H1 (cell line): ENCODE data around the gene TOR4A. TPM values are rescaled to one million over a fixed set of nuclear protein-coding genes. Genes with fewer than 3 reads are reported as not detected.

ENCODE experiments used
- CTCF ChIA-PET: fragments of 300-600 bp; sonication (Branson Sonifier 250); formaldehyde crosslinking; loops from one replicate; lab custom pipeline; 2021; ENCODE audit not compliant: partially characterized antibody; lab: Charles Lee
- POLR2A ChIA-PET: fragments of 300-600 bp; sonication (Branson Sonifier 250); formaldehyde crosslinking; loops from one replicate; lab custom pipeline; 2021; ENCODE audit warnings: inconsistent platforms; ENCODE audit not compliant: partially characterized antibody; lab: Charles Lee
- DNase-seq, 2 experiments: peaks; one replicate each; pipeline versions ENCODE4 v3.0.0 to v3.0.0-alpha.2; 2010 to 2022; ENCODE audit warnings: low spot score in 2 of 2, low read depth in 1 of 2, mixed read lengths in 1 of 2
- FAIRE-seq: peaks from 2 replicates; lab custom pipeline; 2011; peaks lifted over from hg19 to GRCh38; lab: Jason Lieb, UNC
- H2AFZ ChIP-seq: 2 replicates; pipeline ENCODE4 v1.8.1; 2012; ENCODE audit warnings: low read length, inconsistent platforms
- H2AK5ac ChIP-seq: 2 replicates; pipeline ENCODE4 v1.6.1; 2013; ENCODE audit warnings: low read depth, low read length
- H2BK120ac ChIP-seq: replicated peaks from 2 replicates; pipeline ENCODE3; 2013; ENCODE audit warnings: low read depth, low read length, inconsistent platforms
- H2BK12ac ChIP-seq: 2 replicates; pipeline ENCODE4 v1.6.1; 2013; ENCODE audit warnings: low read depth, low read length
- H2BK15ac ChIP-seq: 2 replicates; pipeline ENCODE4 v1.6.1; 2013; ENCODE audit warnings: low read length
- H2BK20ac ChIP-seq: 2 replicates; pipeline ENCODE4 v1.6.1; 2013; ENCODE audit warnings: low read length
- H2BK5ac ChIP-seq: 2 replicates; pipeline ENCODE4 v1.6.1; 2013; ENCODE audit warnings: low read depth, low read length
- H3K14ac ChIP-seq: 2 replicates; pipeline ENCODE4 v1.6.1; 2013; ENCODE audit warnings: inconsistent platforms; ENCODE audit not compliant: insufficient read length
- H3K18ac ChIP-seq: 2 replicates; pipeline ENCODE4 v1.6.1; 2013; ENCODE audit warnings: low read length; ENCODE audit errors: extremely low read depth
- H3K23ac ChIP-seq: 2 replicates; pipeline ENCODE4 v1.6.1; 2013; ENCODE audit warnings: inconsistent platforms; ENCODE audit not compliant: insufficient read length
- H3K23me2 ChIP-seq: 2 replicates; pipeline ENCODE4 v1.6.1; 2013; ENCODE audit warnings: low read depth, low read length
- H3K27ac ChIP-seq: 2 replicates; pipeline ENCODE4 v1.6.1; 2011; ENCODE audit warnings: low read depth, low read length, inconsistent platforms
- H3K27me3 ChIP-seq, 4 experiments: replicated peaks in 1 of 4; 1 replicate in 1 of 4; 2 replicates in 3 of 4; pipeline versions ENCODE4 v1.6.1 to v1.8.1; 2011 to 2013; ENCODE audit warnings: low read length in 3 of 4, mild to moderate bottlenecking in 3 of 4, inconsistent platforms in 2 of 4, mixed read lengths in 2 of 4, moderate library complexity in 1 of 4; ENCODE audit not compliant: control insufficient read depth in 3 of 4, insufficient read depth in 3 of 4; ENCODE audit errors: extremely low read depth in 1 of 4
- H3K36me3 ChIP-seq, 4 experiments: 2 replicates each; pipeline versions ENCODE4 v1.6.1 to v1.8.1; 2011 to 2013; ENCODE audit warnings: mild to moderate bottlenecking in 4 of 4, low read length in 3 of 4, moderate library complexity in 2 of 4, control low read depth in 1 of 4, inconsistent platforms in 1 of 4; ENCODE audit not compliant: insufficient read depth in 4 of 4, control insufficient read depth in 2 of 4
- H3K4ac ChIP-seq: replicated peaks from 2 replicates; pipeline ENCODE3; 2013; ENCODE audit warnings: low read length, low read depth, mixed read lengths, inconsistent platforms; ENCODE audit not compliant: insufficient read length
- H3K4me1 ChIP-seq, 4 experiments: replicated peaks in 1 of 4; 1 replicate in 1 of 4; 2 replicates in 3 of 4; pipeline versions ENCODE4 v1.6.1 to v1.8.1; 2011 to 2013; ENCODE audit warnings: low read length in 3 of 4, inconsistent platforms in 2 of 4, mixed read lengths in 1 of 4; ENCODE audit not compliant: insufficient read depth in 4 of 4, control insufficient read depth in 3 of 4
- H3K4me2 ChIP-seq, 2 experiments: 2 replicates each; pipeline versions ENCODE4 v1.6.1 to v1.8.1; 2011 to 2013; ENCODE audit warnings: low read depth in 2 of 2, low read length in 2 of 2, control low read depth in 1 of 2, inconsistent platforms in 1 of 2, mild to moderate bottlenecking in 1 of 2; ENCODE audit not compliant: insufficient read depth in 1 of 2
- H3K4me3 ChIP-seq, 4 experiments: fragments of 200-600, 300-600 bp in 1 of 4; sonication (generic), shearing (Covaris generic), sonication (Bioruptor Twin) in 1 of 4; 2 replicates each; pipeline versions ENCODE4 v1.5.1 to v1.8.1; 2011 to 2016; ENCODE audit warnings: low read length in 4 of 4, low read depth in 3 of 4, control low read depth in 2 of 4, inconsistent platforms in 2 of 4, mild to moderate bottlenecking in 2 of 4, mixed read lengths in 1 of 4, moderate library complexity in 1 of 4; ENCODE audit not compliant: insufficient read depth in 2 of 4; ENCODE audit errors: extremely low read depth in 1 of 4
- H3K56ac ChIP-seq: replicated peaks from 2 replicates; pipeline ENCODE3; 2013; ENCODE audit warnings: low read depth, mild to moderate bottlenecking, mixed read lengths, low read length, inconsistent platforms; ENCODE audit not compliant: insufficient read length
- H3K79me1 ChIP-seq: 2 replicates; pipeline ENCODE4 v1.6.1; 2013; ENCODE audit warnings: low read depth, low read length, control low read depth
- H3K79me2 ChIP-seq, 2 experiments: 2 replicates each; pipeline versions ENCODE4 v1.6.1 to v1.8.1; 2012 to 2013; ENCODE audit warnings: low read length in 2 of 2, mild to moderate bottlenecking in 2 of 2, inconsistent platforms in 1 of 2; ENCODE audit not compliant: insufficient read depth in 2 of 2, control insufficient read depth in 1 of 2
- H3K9ac ChIP-seq, 4 experiments: replicated peaks in 1 of 4; 1 replicate in 1 of 4; 2 replicates in 3 of 4; pipeline versions ENCODE4 v1.6.1 to v1.8.1; 2011 to 2013; ENCODE audit warnings: low read depth in 3 of 4, low read length in 3 of 4, control low read depth in 2 of 4, mild to moderate bottlenecking in 2 of 4, moderate library complexity in 2 of 4, inconsistent platforms in 1 of 4; ENCODE audit errors: extremely low read depth in 1 of 4
- H3K9me3 ChIP-seq, 2 experiments: 2 replicates each; pipeline versions ENCODE4 v1.6.1 to v1.8.1; 2012 to 2013; ENCODE audit warnings: mild to moderate bottlenecking in 2 of 2, moderate library complexity in 2 of 2, control low read depth in 1 of 2, inconsistent platforms in 1 of 2, low read depth in 1 of 2, low read length in 1 of 2, mixed read lengths in 1 of 2; ENCODE audit not compliant: insufficient read depth in 2 of 2
- H4K20me1 ChIP-seq, 2 experiments: replicated peaks in 1 of 2; 2 replicates each; pipeline versions ENCODE3 to v1.8.1; 2011 to 2013; ENCODE audit warnings: inconsistent platforms in 2 of 2, low read length in 2 of 2, mild to moderate bottlenecking in 1 of 2; ENCODE audit not compliant: insufficient read depth in 2 of 2, control insufficient read depth in 1 of 2
- H4K5ac ChIP-seq: 2 replicates; pipeline ENCODE4 v1.6.1; 2013; ENCODE audit warnings: low read length, low read depth, mixed read lengths, inconsistent platforms; ENCODE audit not compliant: insufficient read length
- H4K8ac ChIP-seq: 2 replicates; pipeline ENCODE4 v1.8.0; 2013; ENCODE audit warnings: mild to moderate bottlenecking, moderate library complexity, low read length, inconsistent platforms; ENCODE audit not compliant: insufficient read depth; ENCODE audit errors: extremely low read depth
- H4K91ac ChIP-seq: replicated peaks from 2 replicates; pipeline ENCODE3; 2013; ENCODE audit warnings: low read length, mixed read lengths, inconsistent platforms; ENCODE audit not compliant: insufficient read length
- CEBPB ChIP-seq: IDR thresholded peaks from 2 replicates; pipeline ENCODE4 v1.6.1; 2012; ENCODE audit warnings: low read depth, low read length
- CHD2 ChIP-seq: IDR thresholded peaks from 2 replicates; pipeline ENCODE4 v1.6.1; 2012; ENCODE audit warnings: low read length, improper control_type of control experiment
- E2F6 ChIP-seq: IDR thresholded peaks from 2 replicates; pipeline ENCODE4 v1.6.1; 2012; ENCODE audit warnings: inconsistent platforms
- JUN ChIP-seq: IDR thresholded peaks from 2 replicates; pipeline ENCODE4 v1.6.1; 2011; ENCODE audit warnings: low read depth, mild to moderate bottlenecking, improper control_type of control experiment, low read length
- KDM1A ChIP-seq: fragments of 200-600, 300-600 bp; sonication (generic); IDR thresholded peaks from 2 replicates; pipeline ENCODE4 v1.7.1; 2016; ENCODE audit warnings: mild to moderate bottlenecking, low read length, borderline replicate concordance
- KDM4A ChIP-seq: IDR thresholded peaks from one replicate; pipeline ENCODE4 v1.7.1; 2012; ENCODE audit warnings: low read depth, mild to moderate bottlenecking, moderate library complexity, low read length, inconsistent platforms; ENCODE audit not compliant: severe bottlenecking
- MAFK ChIP-seq: IDR thresholded peaks from 2 replicates; pipeline ENCODE4 v1.6.1; 2012; ENCODE audit warnings: low read depth, mild to moderate bottlenecking, improper control_type of control experiment, low read length
- NANOG ChIP-seq: IDR thresholded peaks from 2 replicates; pipeline ENCODE4 v1.6.1; 2011; ENCODE audit warnings: low read length, low read depth, mild to moderate bottlenecking, inconsistent platforms; ENCODE audit not compliant: insufficient read depth, poor library complexity, severe bottlenecking
- POLR2AphosphoS5 ChIP-seq: IDR thresholded peaks from 2 replicates; pipeline ENCODE4 v1.6.1; 2011; ENCODE audit warnings: low read depth, low read length
- RAD21 ChIP-seq, 2 experiments: IDR thresholded peaks in 1 of 2; conservative IDR thresholded peaks in 1 of 2; 2 replicates each; pipeline ENCODE4 v1.6.1; 2011; ENCODE audit warnings: low read depth in 2 of 2, low read length in 2 of 2, improper control_type of control experiment in 1 of 2, inconsistent platforms in 1 of 2, mild to moderate bottlenecking in 1 of 2, moderate library complexity in 1 of 2
- RBBP5 ChIP-seq: IDR thresholded peaks from 2 replicates; pipeline ENCODE4 v1.7.1; 2012; ENCODE audit warnings: low read depth, mild to moderate bottlenecking, inconsistent platforms, low read length, moderate library complexity, borderline replicate concordance
- RFX5 ChIP-seq: IDR thresholded peaks from 2 replicates; pipeline ENCODE4 v1.6.1; 2011; ENCODE audit warnings: low read depth, low read length, improper control_type of control experiment, borderline replicate concordance
- RXRA ChIP-seq: IDR thresholded peaks from 2 replicates; pipeline ENCODE4 v1.6.1; 2011; ENCODE audit warnings: low read depth, mild to moderate bottlenecking, low read length, moderate library complexity; ENCODE audit not compliant: insufficient read depth
- TBP ChIP-seq: IDR thresholded peaks from 2 replicates; pipeline ENCODE4 v1.6.1; 2011; ENCODE audit warnings: low read depth, low read length, improper control_type of control experiment
- WGBS, 2 experiments: shearing (Covaris generic) in 1 of 2; methylation state at CpG; one replicate each; pipeline versions ENCODE4 v1.1.6 to v1.1.7; 2013 to 2015; ENCODE audit warnings: low lambda C conversion rate in 2 of 2, mixed read lengths in 2 of 2, inconsistent platforms in 1 of 2, low coverage in 1 of 2, missing lambda C conversion rate in 1 of 2; ENCODE audit not compliant: insufficient replicate concordance in 2 of 2, insufficient coverage in 1 of 2, insufficient read length in 1 of 2; ENCODE audit errors: extremely low coverage in 1 of 2, missing lambda C conversion rate in 1 of 2; 5-methylcytosine and 5-hydroxymethylcytosine counted together
- polyA plus RNA-seq, 7 experiments: library from polyadenylated mRNA; depleted of rRNA in 3 of 7; stranded (reverse) in 5 of 7; unstranded in 2 of 7; fragments of >200 nt in 5 of 7; fragments of 200-250 nt in 2 of 7; gene quantifications; 1 replicate in 5 of 7; 2 replicates in 1 of 7; 4 replicates in 1 of 7; pipeline versions ENCODE4 v1.2.1 to v1.2.3, GENCODE V29; 2011 to 2013; ENCODE audit warnings: missing spikeins in 2 of 7, mixed read lengths in 2 of 7
- total RNA-seq: library from RNA; stranded (reverse); fragmentation: NEBNext Ultra II Directional; extraction: Animal tissue kit (Norgen Biotek cat#: 25700); gene quantifications from 2 replicates; pipeline ENCODE4 v1.2.1, GENCODE V29; 2021

TOR4A gene
- total and polyA plus RNA-seq, 2 of the 8 experiments (the other 6 are each of a cell fraction or from before 2014, with no cell fraction given): 8.4 to 9.3 TPM

GRCh38 chr9:137330689-137331088, 53.2 kb downstream of the TOR4A start:
- no peak overlapping the region for H2BK15ac ChIP-seq
- H2BK20ac ChIP-seq: no peak overlapping the region
- no peak overlapping the region for H2BK12ac ChIP-seq
- H3K23me2 ChIP-seq: no peaks in the 10 kb centered on the region
- no peak overlapping the region for H3K27ac ChIP-seq
- no peaks in the 10 kb centered on the region for H3K79me1 ChIP-seq
- no peak overlapping the region for H3K9ac ChIP-seq
- no peak overlapping the region for H2BK5ac ChIP-seq
- H3K56ac ChIP-seq: no peak overlapping the region
- H3K4me2 ChIP-seq: no peak overlapping the region
- no peak for FAIRE-seq
- H3K23ac ChIP-seq: no peak overlapping the region
- no peak overlapping the region for H3K4ac ChIP-seq
- no peak overlapping the region for H4K8ac ChIP-seq
- POLR2A ChIA-PET: interaction anchor here (1.7 kb wide), 1 partner anchor 28 kb away, joined by 4 read pairs; the partner anchor contains the start of gene NRARP
- H3K18ac ChIP-seq: no peak overlapping the region
- H3K79me2 ChIP-seq: no peaks in the 10 kb centered on the region
- H3K9me3 ChIP-seq: peaks cover 2 to 8% of the 10 kb centered on the region in 2 experiments; a peak in 1 of 4 replicates
- no peak for TF ChIP-seq JUN
- no peak for TF ChIP-seq RXRA
- TF ChIP-seq KDM4A: no peak
- no peak for TF ChIP-seq CEBPB
- TF ChIP-seq TBP: no peak
- no peak for TF ChIP-seq RFX5
- no peak for TF ChIP-seq CHD2
- TF ChIP-seq POLR2AphosphoS5: no peak
- no peak for TF ChIP-seq MAFK
- no peak for TF ChIP-seq NANOG
- TF ChIP-seq RAD21 (IDR thresholded peaks at IDR 0.05 in 1 of 2, conservative IDR thresholded peaks at IDR 0.05 in 1 of 2; ENCODE audit: low read depth in 2 of 2, low read length in 2 of 2): no peak
- TF ChIP-seq RBBP5: no peak
- no peak for TF ChIP-seq KDM1A
- no peak for TF ChIP-seq E2F6
- TF ChIP-seq, all 59 proteins: peak for 0
- no peaks in the 10 kb centered on the region for H4K20me1 ChIP-seq
- 82% methylated on average over 6 of the region's 6 CpGs; no CpG with 5 or more reads in 1 of the 2 experiments for WGBS, 2 experiments
- H3K4me3 ChIP-seq: no peak overlapping the region
- H3K27me3 ChIP-seq: no peaks in the 10 kb centered on the region
- no peak overlapping the region for H2BK120ac ChIP-seq
- no peak overlapping the region for H2AFZ ChIP-seq
- no peak overlapping the region for H3K14ac ChIP-seq
- H3K4me1 ChIP-seq: no peaks in the 10 kb centered on the region; a peak in 1 of 7 replicates
- no peak overlapping the region for H4K5ac ChIP-seq
- H2AK5ac ChIP-seq: no peak overlapping the region
- H4K91ac ChIP-seq: no peak overlapping the region
- no peak for DNase-seq
- no peaks in the 10 kb centered on the region for H3K36me3 ChIP-seq
- CTCF ChIA-PET: interaction anchor here (0.8 to 1.0 kb wide), 2 partner anchors 44 to 113 kb away, joined by 3 to 4 read pairs; no protein-coding TSS in a partner anchor
